ENCODE data around the gene PSMD2.

The PSMD2 gene

GRCh38 chr3:184315543-184315867, 16.5 kb downstream of the PSMD2 start:
- H3K9me3 ChIP-seq (ENCODE audit: control insufficient read depth in 2 of 2, low read length in 2 of 2): no peaks in the 10 kb centered on the region
- peak overlapping the region; percentile 88 for H3K4me3 ChIP-seq (ENCODE audit: low read length in 2 of 2)
- H3K4me1 ChIP-seq (ENCODE audit: control insufficient read depth in 2 of 2, insufficient read depth in 2 of 2, low read length in 2 of 2): peaks cover 35 to 38% of the 10 kb centered on the region in 2 donors
- H3K27ac ChIP-seq (ENCODE audit: low read depth in 2 of 2, low read length in 2 of 2): peak overlapping the region; percentile 93 to 96
- H3K27me3 ChIP-seq (ENCODE audit: control insufficient read depth in 2 of 2, insufficient read depth in 2 of 2, low read length in 2 of 2): no peaks in the 10 kb centered on the region
- H3K9ac ChIP-seq (ENCODE audit: low read depth in 1 of 2, low read length in 2 of 2): peak overlapping the region; percentile 94 to 95
- peaks cover 14 to 17% of the 10 kb centered on the region in 2 donors for H3K36me3 ChIP-seq (ENCODE audit: control insufficient read depth in 2 of 2, insufficient read depth in 2 of 2, low read length in 2 of 2)

GRCh38 chr3:184315871-184316661, 17.0 kb downstream of the PSMD2 start:
- H3K36me3 ChIP-seq (ENCODE audit: control insufficient read depth in 2 of 2, insufficient read depth in 2 of 2, low read length in 2 of 2): peaks cover 20 to 23% of the 10 kb centered on the region in 2 donors
- H3K9me3 ChIP-seq (ENCODE audit: control insufficient read depth in 2 of 2, low read length in 2 of 2): no peaks in the 10 kb centered on the region
- peak overlapping the region; percentile 93 to 96 for H3K27ac ChIP-seq (ENCODE audit: low read depth in 2 of 2, low read length in 2 of 2)
- H3K27me3 ChIP-seq (ENCODE audit: control insufficient read depth in 2 of 2, insufficient read depth in 2 of 2, low read length in 2 of 2): no peaks in the 10 kb centered on the region
- peaks cover 35 to 39% of the 10 kb centered on the region in 2 donors for H3K4me1 ChIP-seq (ENCODE audit: control insufficient read depth in 2 of 2, insufficient read depth in 2 of 2, low read length in 2 of 2)
- H3K9ac ChIP-seq (ENCODE audit: low read depth in 1 of 2, low read length in 2 of 2): peak overlapping the region; percentile 54 to 95
- H3K4me3 ChIP-seq (ENCODE audit: low read length in 2 of 2): peak overlapping the region; percentile 88

- Histone ChIP-seq H3K4me1 (ENCODE audit: control insufficient read depth in 2 of 2, insufficient read depth in 2 of 2, low read length in 2 of 2) (peaks cover 35 to 39% of the 10 kb centered on the region in 2 donors), H3K9me3 (ENCODE audit: control insufficient read depth in 2 of 2, low read length in 2 of 2) (no peaks in the 10 kb centered on the region), H3K9ac (ENCODE audit: low read depth in 1 of 2, low read length in 2 of 2) (peak overlapping the region; percentile 19 to 95), H3K36me3 (ENCODE audit: control insufficient read depth in 2 of 2, insufficient read depth in 2 of 2, low read length in 2 of 2) (peaks cover 27 to 30% of the 10 kb centered on the region in 2 donors), H3K4me3 (ENCODE audit: low read length in 2 of 2) (peak overlapping the region; percentile 88), H3K27me3 (ENCODE audit: control insufficient read depth in 2 of 2, insufficient read depth in 2 of 2, low read length in 2 of 2) (no peaks in the 10 kb centered on the region), H3K27ac (ENCODE audit: low read depth in 2 of 2, low read length in 2 of 2) (peak overlapping the region in 1 of 2 donors; percentile 93)
Measured at GRCh38 chr3:184316792-184317191, 17.8 kb downstream of the PSMD2 start.

- no peak overlapping the region for H3K4me3 ChIP-seq (ENCODE audit: low read length in 2 of 2)
- H3K9ac ChIP-seq (ENCODE audit: low read depth in 1 of 2, low read length in 2 of 2): peak overlapping the region in 1 of 2 donors; percentile 95
- H3K4me1 ChIP-seq (ENCODE audit: control insufficient read depth in 2 of 2, insufficient read depth in 2 of 2, low read length in 2 of 2): peaks cover 35 to 39% of the 10 kb centered on the region in 2 donors
- H3K9me3 ChIP-seq (ENCODE audit: control insufficient read depth in 2 of 2, low read length in 2 of 2): no peaks in the 10 kb centered on the region
- H3K27ac ChIP-seq (ENCODE audit: low read depth in 2 of 2, low read length in 2 of 2): no peak overlapping the region
- no peaks in the 10 kb centered on the region for H3K27me3 ChIP-seq (ENCODE audit: control insufficient read depth in 2 of 2, insufficient read depth in 2 of 2, low read length in 2 of 2)
- peaks cover 31 to 34% of the 10 kb centered on the region in 2 donors for H3K36me3 ChIP-seq (ENCODE audit: control insufficient read depth in 2 of 2, insufficient read depth in 2 of 2, low read length in 2 of 2)
Measured at GRCh38 chr3:184317201-184317600, 18.2 kb downstream of the PSMD2 start.

- Histone ChIP-seq H3K9me3 (ENCODE audit: control insufficient read depth in 2 of 2, low read length in 2 of 2) (no peaks in the 10 kb centered on the region), H3K4me1 (ENCODE audit: control insufficient read depth in 2 of 2, insufficient read depth in 2 of 2, low read length in 2 of 2) (peaks cover 35 to 39% of the 10 kb centered on the region in 2 donors), H3K27me3 (ENCODE audit: control insufficient read depth in 2 of 2, insufficient read depth in 2 of 2, low read length in 2 of 2) (no peaks in the 10 kb centered on the region), H3K9ac (ENCODE audit: low read depth in 1 of 2, low read length in 2 of 2) (no peak overlapping the region), H3K27ac (ENCODE audit: low read depth in 2 of 2, low read length in 2 of 2) (peak overlapping the region; percentile 83 to 87), H3K36me3 (ENCODE audit: control insufficient read depth in 2 of 2, insufficient read depth in 2 of 2, low read length in 2 of 2) (peaks cover 60 to 61% of the 10 kb centered on the region in 2 donors), H3K4me3 (ENCODE audit: low read length in 2 of 2) (no peak overlapping the region)
Measured at GRCh38 chr3:184320104-184320445, 21.0 kb downstream of the PSMD2 start.

- Histone ChIP-seq H3K36me3 (ENCODE audit: control insufficient read depth in 2 of 2, insufficient read depth in 2 of 2, low read length in 2 of 2) (peaks cover 75 to 77% of the 10 kb centered on the region in 2 donors), H3K9ac (ENCODE audit: low read depth in 1 of 2, low read length in 2 of 2) (no peak overlapping the region), H3K9me3 (ENCODE audit: control insufficient read depth in 2 of 2, low read length in 2 of 2) (no peaks in the 10 kb centered on the region), H3K27me3 (ENCODE audit: control insufficient read depth in 2 of 2, insufficient read depth in 2 of 2, low read length in 2 of 2) (no peaks in the 10 kb centered on the region), H3K27ac (ENCODE audit: low read depth in 2 of 2, low read length in 2 of 2) (no peak overlapping the region), H3K4me3 (ENCODE audit: low read length in 2 of 2) (no peak overlapping the region), H3K4me1 (ENCODE audit: control insufficient read depth in 2 of 2, insufficient read depth in 2 of 2, low read length in 2 of 2) (peaks cover 23 to 30% of the 10 kb centered on the region in 2 donors)
Measured at GRCh38 chr3:184321666-184322065, 22.6 kb downstream of the PSMD2 start.

- no peaks in the 10 kb centered on the region for H3K9me3 ChIP-seq (ENCODE audit: control insufficient read depth in 2 of 2, low read length in 2 of 2)
- H3K4me1 ChIP-seq (ENCODE audit: control insufficient read depth in 2 of 2, insufficient read depth in 2 of 2, low read length in 2 of 2): peaks cover 12 to 18% of the 10 kb centered on the region in 2 donors
- H3K9ac ChIP-seq (ENCODE audit: low read depth in 1 of 2, low read length in 2 of 2): no peak overlapping the region
- H3K36me3 ChIP-seq (ENCODE audit: control insufficient read depth in 2 of 2, insufficient read depth in 2 of 2, low read length in 2 of 2): peaks cover 77 to 80% of the 10 kb centered on the region in 2 donors
- H3K27ac ChIP-seq (ENCODE audit: low read depth in 2 of 2, low read length in 2 of 2): no peak overlapping the region
- no peaks in the 10 kb centered on the region for H3K27me3 ChIP-seq (ENCODE audit: control insufficient read depth in 2 of 2, insufficient read depth in 2 of 2, low read length in 2 of 2)
- no peak overlapping the region for H3K4me3 ChIP-seq (ENCODE audit: low read length in 2 of 2)
Measured at GRCh38 chr3:184322731-184323487, 23.9 kb downstream of the PSMD2 start.

GRCh38 chr3:184323696-184324095, 24.7 kb downstream of the PSMD2 start:
- no peak overlapping the region for H3K27ac ChIP-seq (ENCODE audit: low read depth in 2 of 2, low read length in 2 of 2)
- H3K9me3 ChIP-seq (ENCODE audit: control insufficient read depth in 2 of 2, low read length in 2 of 2): no peaks in the 10 kb centered on the region
- no peak overlapping the region for H3K4me3 ChIP-seq (ENCODE audit: low read length in 2 of 2)
- H3K27me3 ChIP-seq (ENCODE audit: control insufficient read depth in 2 of 2, insufficient read depth in 2 of 2, low read length in 2 of 2): no peaks in the 10 kb centered on the region
- peaks cover 83 to 85% of the 10 kb centered on the region in 2 donors for H3K36me3 ChIP-seq (ENCODE audit: control insufficient read depth in 2 of 2, insufficient read depth in 2 of 2, low read length in 2 of 2)
- peaks cover 12 to 16% of the 10 kb centered on the region in 2 donors for H3K4me1 ChIP-seq (ENCODE audit: control insufficient read depth in 2 of 2, insufficient read depth in 2 of 2, low read length in 2 of 2)
- H3K9ac ChIP-seq (ENCODE audit: low read depth in 1 of 2, low read length in 2 of 2): no peak overlapping the region

GRCh38 chr3:184325269-184325668, 26.2 kb downstream of the PSMD2 start:
- peaks cover 91 to 94% of the 10 kb centered on the region in 2 donors for H3K36me3 ChIP-seq (ENCODE audit: control insufficient read depth in 2 of 2, insufficient read depth in 2 of 2, low read length in 2 of 2)
- peaks cover 2 to 3% of the 10 kb centered on the region in 2 donors for H3K4me1 ChIP-seq (ENCODE audit: control insufficient read depth in 2 of 2, insufficient read depth in 2 of 2, low read length in 2 of 2)
- H3K27me3 ChIP-seq (ENCODE audit: control insufficient read depth in 2 of 2, insufficient read depth in 2 of 2, low read length in 2 of 2): no peaks in the 10 kb centered on the region
- no peak overlapping the region for H3K4me3 ChIP-seq (ENCODE audit: low read length in 2 of 2)
- no peaks in the 10 kb centered on the region for H3K9me3 ChIP-seq (ENCODE audit: control insufficient read depth in 2 of 2, low read length in 2 of 2)
- no peak overlapping the region for H3K27ac ChIP-seq (ENCODE audit: low read depth in 2 of 2, low read length in 2 of 2)
- H3K9ac ChIP-seq (ENCODE audit: low read depth in 1 of 2, low read length in 2 of 2): no peak overlapping the region

- no peak overlapping the region for H3K9ac ChIP-seq (ENCODE audit: low read depth in 1 of 2, low read length in 2 of 2)
- no peaks in the 10 kb centered on the region for H3K27me3 ChIP-seq (ENCODE audit: control insufficient read depth in 2 of 2, insufficient read depth in 2 of 2, low read length in 2 of 2)
- H3K4me1 ChIP-seq (ENCODE audit: control insufficient read depth in 2 of 2, insufficient read depth in 2 of 2, low read length in 2 of 2): no peaks in the 10 kb centered on the region
- peaks cover 88 to 93% of the 10 kb centered on the region in 2 donors for H3K36me3 ChIP-seq (ENCODE audit: control insufficient read depth in 2 of 2, insufficient read depth in 2 of 2, low read length in 2 of 2)
- no peak overlapping the region for H3K4me3 ChIP-seq (ENCODE audit: low read length in 2 of 2)
- H3K27ac ChIP-seq (ENCODE audit: low read depth in 2 of 2, low read length in 2 of 2): no peak overlapping the region
- no peaks in the 10 kb centered on the region for H3K9me3 ChIP-seq (ENCODE audit: control insufficient read depth in 2 of 2, low read length in 2 of 2)
Measured at GRCh38 chr3:184325715-184326369, 26.8 kb downstream of the PSMD2 start.
